HEK293 (cell line): ENCODE measurements around the gene TAP2.

ENCODE experiments used
- ATF2 ChIP-seq: fragments of 450-650 bp; formaldehyde crosslinking; IDR thresholded peaks from 2 replicates; pipeline ENCODE4 v1.5.1; 2016; ENCODE audit warnings: missing biosample characterization, missing genetic modification characterization, low read depth
- CTCF ChIP-seq: fragments of 450-650 bp; formaldehyde crosslinking; IDR thresholded peaks from 2 replicates; pipeline ENCODE4 v1.5.1; 2016; ENCODE audit warnings: missing biosample characterization, missing genetic modification characterization
- KLF8 ChIP-seq: fragments of 450-650 bp; formaldehyde crosslinking; IDR thresholded peaks from 2 replicates; pipeline ENCODE4 v1.5.1; 2016; ENCODE audit warnings: missing biosample characterization, missing genetic modification characterization
- REST ChIP-seq: fragments of 450-650 bp; formaldehyde crosslinking; IDR thresholded peaks from 2 replicates; pipeline ENCODE4 v1.5.1; 2016; ENCODE audit warnings: missing biosample characterization, missing genetic modification characterization
- SALL2 ChIP-seq: fragments of 450-650 bp; formaldehyde crosslinking; IDR thresholded peaks from 2 replicates; pipeline ENCODE4 v1.5.0; 2017; ENCODE audit warnings: missing biosample characterization, mild to moderate bottlenecking, missing genetic modification characterization, borderline replicate concordance
- SETDB1 ChIP-seq: IDR thresholded peaks from one replicate; pipeline ENCODE4 v1.6.1; 2017; ENCODE audit warnings: mild to moderate bottlenecking, low read length, moderate library complexity, mixed read lengths; ENCODE audit not compliant: insufficient read length
- YY1 ChIP-seq: fragments of 450-650 bp; formaldehyde crosslinking; IDR thresholded peaks from 2 replicates; pipeline ENCODE4 v1.5.1; 2018; ENCODE audit warnings: missing biosample characterization, missing genetic modification characterization
- ZBTB48 ChIP-seq: fragments of 450-650 bp; formaldehyde crosslinking; IDR thresholded peaks from 2 replicates; pipeline ENCODE4 v1.5.1; 2016; ENCODE audit warnings: missing biosample characterization, missing genetic modification characterization
- ZBTB49 ChIP-seq: fragments of 450-650 bp; formaldehyde crosslinking; IDR thresholded peaks from 2 replicates; pipeline ENCODE4 v1.5.1; 2016; ENCODE audit warnings: missing biosample characterization, missing genetic modification characterization, low read depth
- ZNF274 ChIP-seq, 2 experiments: fragments of 200-500 bp in 1 of 2; fragments of 450-650 bp in 1 of 2; sonication (Bioruptor generic) in 1 of 2; formaldehyde crosslinking in 1 of 2; IDR thresholded peaks; 2 replicates each; pipeline versions ENCODE4 v1.5.1 to v1.6.1; 2014 to 2016; ENCODE audit warnings: borderline replicate concordance in 1 of 2, inconsistent platforms in 1 of 2, low read length in 1 of 2, missing biosample characterization in 1 of 2, missing genetic modification characterization in 1 of 2
- ZNF302 ChIP-seq: fragments of 450-650 bp; formaldehyde crosslinking; IDR thresholded peaks from 2 replicates; pipeline ENCODE4 v1.5.1; 2016; ENCODE audit warnings: missing biosample characterization, missing genetic modification characterization, low read depth
- ZNF311 ChIP-seq: fragments of 450-650 bp; formaldehyde crosslinking; IDR thresholded peaks from 2 replicates; pipeline ENCODE4 v1.5.1; 2017; ENCODE audit warnings: missing biosample characterization, missing genetic modification characterization, borderline replicate concordance
- ZNF639 ChIP-seq: fragments of 450-650 bp; formaldehyde crosslinking; IDR thresholded peaks from 2 replicates; pipeline ENCODE4 v1.5.1; 2016; ENCODE audit warnings: missing biosample characterization, missing genetic modification characterization
- ZNF707 ChIP-seq: fragments of 450-650 bp; formaldehyde crosslinking; IDR thresholded peaks from 2 replicates; pipeline ENCODE4 v1.5.1; 2016; ENCODE audit warnings: missing biosample characterization, missing genetic modification characterization

GRCh38 chr6:32886681-32887383 lies 48.3 kb upstream of the TAP2 start:
- TF ChIP-seq SALL2 (tag by site-specific recombination), result no peak
- TF ChIP-seq ZNF707, result no peak
- no peak for TF ChIP-seq CTCF (tag by site-specific recombination)
- TF ChIP-seq ZNF639 (tag by site-specific recombination), result no peak
- TF ChIP-seq SETDB1, result no peak
- TF ChIP-seq ATF2 (tag by site-specific recombination), result no peak
- no peak for TF ChIP-seq ZBTB48 (tag by site-specific recombination)
- no peak for TF ChIP-seq REST (tag by site-specific recombination)
- no peak for TF ChIP-seq ZBTB49 (tag by site-specific recombination)
- TF ChIP-seq ZNF302 (tag by site-specific recombination), result no peak
- TF ChIP-seq YY1 (tag by site-specific recombination), result no peak
- TF ChIP-seq ZNF274 (IDR thresholded peaks at IDR 0.05; ENCODE audit: low read length), result no peak
- no peak for TF ChIP-seq ZNF274 (tag by site-specific recombination; IDR thresholded peaks at IDR 0.05; ENCODE audit: borderline replicate concordance)
- TF ChIP-seq ZNF311, result no peak
- no peak for TF ChIP-seq KLF8
